Activated T-helper 9 cell treated with anti-CD3 and anti-CD28 coated beads, Interleukin-2, amount 50 U/mL, for 16 hours (primary cell): ENCODE results near the gene PDXDC1.
"Not testable (repeated sequence)": the region's sequence is repeated elsewhere in the genome, so short reads cannot be mapped to it uniquely, and the experiment has no call there.

ENCODE experiments used
- DNase-seq: peaks from one replicate; pipeline ENCODE4 v3.0.0-alpha.2; 2020; ENCODE audit warnings: low read depth

Gene PDXDC1

DNA sequence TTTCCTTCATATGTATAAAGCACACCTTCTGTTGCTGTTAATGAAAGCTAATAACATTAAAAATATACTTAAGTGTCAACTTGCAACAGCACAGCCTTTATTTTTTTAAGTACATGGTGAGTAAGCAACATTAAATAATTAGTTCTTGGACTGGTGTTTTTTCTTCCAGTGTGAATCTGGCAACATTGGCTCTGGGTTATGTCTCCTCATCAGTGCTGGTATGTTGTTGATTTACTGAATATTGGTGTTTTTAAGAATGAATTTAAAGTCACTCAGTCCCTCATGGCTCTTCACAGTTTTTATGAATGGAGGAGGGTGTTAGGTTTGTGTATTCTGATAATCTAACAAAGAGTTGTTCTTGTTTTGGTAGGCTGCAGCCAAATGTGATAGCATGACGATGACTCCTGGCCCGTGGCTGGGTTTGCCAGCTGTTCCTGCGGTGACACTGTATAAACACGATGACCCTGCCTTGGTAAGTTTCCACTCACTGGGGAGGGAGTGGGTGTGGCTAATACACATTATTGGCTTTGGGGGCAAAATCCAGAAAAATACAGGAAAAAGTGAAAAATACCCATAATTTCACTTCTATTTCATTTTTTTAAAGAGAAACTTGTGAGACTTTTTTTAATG, 42.2 kb downstream of the PDXDC1 start:
- not testable (repeated sequence) for DNase-seq

DNA sequence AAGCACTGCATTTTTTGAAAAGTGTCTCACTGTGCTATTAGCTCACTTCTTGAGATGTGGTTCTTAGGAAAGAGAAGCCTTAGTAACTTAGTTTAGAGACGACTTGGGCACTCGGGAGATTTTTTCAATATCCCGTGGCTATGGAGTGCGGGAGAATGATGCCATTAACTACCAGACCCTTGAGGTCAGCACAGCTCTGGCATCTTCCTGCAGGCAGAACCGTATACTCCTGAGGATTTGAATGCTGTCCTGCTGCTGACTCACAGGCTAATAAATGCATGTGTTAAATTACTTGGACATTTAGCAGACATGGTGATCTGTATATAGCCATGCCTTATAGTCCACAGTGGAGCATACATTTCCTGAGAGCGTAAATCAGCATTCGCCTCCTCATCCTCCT, 46.6 kb downstream of the PDXDC1 start:
- DNase-seq, result not testable (repeated sequence)

DNA sequence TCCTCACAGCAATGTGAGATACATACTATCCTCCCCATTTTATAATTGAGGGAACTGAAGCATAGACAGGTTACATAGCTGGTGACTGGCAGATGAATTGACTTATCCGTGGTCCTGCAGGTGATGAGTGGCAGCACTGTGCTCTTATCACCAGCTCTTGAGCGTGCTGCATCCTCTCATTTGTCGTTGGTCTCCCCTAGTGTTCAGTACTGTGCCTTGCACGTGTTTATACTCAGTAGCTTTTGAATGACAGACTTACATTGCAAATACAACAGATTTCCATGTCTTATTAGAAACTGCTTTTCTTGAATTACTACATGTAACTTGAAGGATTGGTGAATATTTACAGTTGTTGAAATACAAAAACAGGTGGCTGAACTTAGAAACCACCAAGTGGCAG, 47.4 kb downstream of the PDXDC1 start:
- peak; percentile 38 for DNase-seq

DNA sequence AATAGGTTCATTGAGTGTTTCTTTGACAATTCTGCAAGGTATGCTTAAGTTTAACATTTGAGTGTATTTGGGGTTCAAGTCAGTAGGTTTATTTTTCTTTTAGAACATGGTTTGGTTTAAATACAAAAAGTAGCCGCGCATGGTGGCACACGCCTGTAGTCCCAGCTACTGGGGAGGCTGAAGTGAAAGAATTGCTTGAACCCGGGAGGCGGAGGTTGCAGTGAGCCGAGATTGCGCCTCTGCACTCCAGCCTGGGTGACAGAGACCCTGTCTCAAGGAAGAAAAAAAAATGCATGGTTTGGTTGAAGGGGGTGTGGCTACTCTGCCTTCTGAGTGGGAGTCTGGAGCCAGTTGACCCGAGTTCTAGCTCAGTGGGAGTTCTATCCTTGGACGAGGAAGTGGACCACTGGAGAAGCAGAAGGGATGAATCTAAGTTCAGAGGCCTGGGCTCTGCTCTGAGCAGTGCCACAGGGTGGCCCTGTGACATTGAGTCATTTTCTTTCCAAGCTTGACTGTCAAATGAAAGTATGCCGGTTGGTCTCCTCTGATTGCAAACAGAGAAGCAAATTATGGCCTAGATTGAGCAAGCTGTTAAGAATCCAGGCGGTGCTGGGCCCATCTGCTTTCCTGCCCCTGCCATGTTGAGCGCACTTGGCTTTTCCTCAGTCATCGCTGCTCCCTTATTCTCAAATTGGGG, 48.7 kb downstream of the PDXDC1 start:
- DNase-seq, result not testable (repeated sequence)

DNA sequence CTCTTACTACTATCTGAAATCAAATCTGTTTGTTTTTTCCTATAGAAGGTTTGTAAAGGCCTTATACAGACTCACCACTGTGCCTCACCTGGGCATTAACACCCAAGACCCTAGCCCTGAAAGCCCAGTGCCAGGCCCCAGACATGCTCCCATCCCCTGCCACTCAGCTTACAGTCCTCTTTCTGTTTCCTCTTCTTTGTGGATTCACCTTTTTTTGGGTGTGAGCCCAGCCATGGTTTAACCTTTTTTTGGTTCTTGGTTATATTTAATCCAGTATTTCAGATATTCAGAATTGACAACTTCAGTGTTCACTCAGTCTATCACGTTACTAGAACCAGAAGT, 50.0 kb downstream of the PDXDC1 start:
- not testable (repeated sequence) for DNase-seq

DNA sequence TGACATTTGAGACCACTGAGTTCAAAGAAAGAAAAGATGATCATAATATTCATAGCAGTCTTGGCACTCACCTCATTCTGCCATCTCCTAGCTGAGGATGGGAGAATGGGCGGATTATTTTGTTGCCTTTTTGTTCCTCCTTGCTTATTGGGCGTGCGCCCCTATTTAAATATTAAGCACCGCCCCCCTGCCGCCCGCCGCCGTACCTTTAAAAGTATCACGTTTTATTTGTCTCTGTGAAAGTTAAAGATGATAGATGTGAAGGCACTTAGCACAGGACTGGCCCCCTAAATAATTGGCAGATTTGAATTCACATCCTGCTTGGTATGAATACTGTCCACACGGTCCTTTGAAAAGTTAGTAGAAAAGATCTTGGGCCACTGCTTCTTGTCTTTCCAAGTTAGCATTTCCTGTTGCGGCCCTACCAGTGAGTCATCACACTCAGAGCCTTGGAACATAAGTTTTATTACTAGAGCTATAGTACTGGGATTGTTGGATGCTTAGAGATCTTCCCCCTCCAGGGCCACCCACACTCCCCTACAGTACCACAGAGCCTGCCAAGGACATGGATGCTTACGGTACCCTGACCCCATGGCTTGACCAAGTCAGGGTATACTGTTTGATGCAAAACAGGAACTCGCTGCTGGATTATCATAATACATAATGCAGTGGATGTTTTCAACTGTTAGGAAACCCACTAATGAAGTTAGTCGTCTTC, 50.6 kb downstream of the PDXDC1 start:
- not testable (repeated sequence) for DNase-seq

DNA sequence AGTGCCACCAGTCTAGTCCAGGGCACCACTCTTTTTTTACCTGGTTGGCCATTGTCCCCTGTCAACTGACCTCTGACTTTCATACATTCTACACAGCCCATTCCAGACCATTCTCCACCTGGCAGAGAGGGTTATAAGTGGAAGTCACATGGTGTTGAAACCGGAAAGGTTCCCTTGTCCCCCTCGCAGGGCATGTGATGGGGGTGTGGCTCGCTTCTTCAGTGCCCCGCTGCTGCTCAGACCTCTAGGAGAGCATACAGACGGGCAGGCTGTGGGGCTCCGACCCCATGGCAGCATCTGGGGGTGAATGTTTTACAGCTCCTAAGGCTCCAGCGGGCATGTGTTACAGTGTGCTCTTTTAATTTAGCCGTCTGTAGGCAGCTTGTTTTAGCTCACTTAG, 52.2 kb downstream of the PDXDC1 start:
- DNase-seq, result not testable (repeated sequence)

DNA sequence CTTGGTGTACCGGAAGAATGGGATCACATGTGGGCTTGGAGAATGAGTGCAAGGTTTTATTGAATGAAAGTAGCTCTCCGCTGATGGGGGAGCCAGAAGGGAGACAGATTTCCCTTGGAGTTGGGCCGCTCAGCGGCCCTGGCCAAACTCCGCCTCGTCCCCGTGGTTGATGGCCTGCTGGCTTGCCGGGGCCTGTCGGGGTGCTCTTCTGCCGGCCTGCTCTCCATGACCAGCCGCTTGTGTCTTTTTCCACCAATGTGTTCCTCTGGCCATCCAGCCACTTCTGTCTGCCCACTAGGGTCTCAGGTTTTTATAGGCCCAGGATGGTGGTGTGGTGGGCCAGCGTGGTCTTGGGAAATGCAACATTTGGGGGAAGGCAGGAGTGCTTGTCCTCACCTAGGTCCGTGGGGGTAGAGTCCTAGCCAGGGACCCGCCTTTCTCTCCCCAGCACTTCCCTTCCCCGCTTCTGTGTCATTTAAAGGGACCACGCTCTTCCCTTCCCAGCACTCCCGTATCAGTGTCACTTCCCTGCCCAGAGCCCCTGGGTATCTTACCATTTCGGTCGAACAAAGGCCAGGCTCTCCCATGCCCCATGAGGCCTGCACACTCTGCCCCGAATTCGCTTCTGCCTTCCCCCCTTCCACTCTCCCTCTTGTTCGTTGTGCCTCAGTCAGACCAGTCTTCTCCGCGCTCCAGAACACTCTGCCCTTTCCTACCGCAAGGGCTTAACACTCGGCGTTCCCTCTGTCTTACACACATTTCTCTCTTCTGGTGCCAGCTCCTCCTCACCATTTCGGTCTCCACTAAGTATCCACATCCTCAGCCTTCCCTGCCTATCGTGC, 52.9 kb downstream of the PDXDC1 start:
- DNase-seq, result not testable (repeated sequence)

DNA sequence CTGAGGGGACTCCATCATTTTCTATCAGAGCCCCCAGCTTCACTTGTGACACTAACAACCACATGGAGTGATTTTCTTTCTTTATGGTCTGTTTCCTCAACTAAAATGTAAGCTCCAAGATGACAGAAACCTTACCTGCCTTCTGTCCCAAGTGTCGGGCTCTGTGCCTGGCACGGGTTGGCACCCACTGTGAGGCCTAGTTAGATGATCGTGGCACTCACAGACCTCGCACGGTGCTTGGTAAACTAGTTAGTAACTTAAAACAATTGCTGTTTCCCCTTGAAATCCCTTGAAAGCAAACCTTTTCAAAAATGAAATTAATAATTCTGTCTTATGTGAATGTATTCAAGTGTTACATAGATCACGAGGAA, 53.5 kb downstream of the PDXDC1 start:
- not testable (repeated sequence) for DNase-seq

DNA sequence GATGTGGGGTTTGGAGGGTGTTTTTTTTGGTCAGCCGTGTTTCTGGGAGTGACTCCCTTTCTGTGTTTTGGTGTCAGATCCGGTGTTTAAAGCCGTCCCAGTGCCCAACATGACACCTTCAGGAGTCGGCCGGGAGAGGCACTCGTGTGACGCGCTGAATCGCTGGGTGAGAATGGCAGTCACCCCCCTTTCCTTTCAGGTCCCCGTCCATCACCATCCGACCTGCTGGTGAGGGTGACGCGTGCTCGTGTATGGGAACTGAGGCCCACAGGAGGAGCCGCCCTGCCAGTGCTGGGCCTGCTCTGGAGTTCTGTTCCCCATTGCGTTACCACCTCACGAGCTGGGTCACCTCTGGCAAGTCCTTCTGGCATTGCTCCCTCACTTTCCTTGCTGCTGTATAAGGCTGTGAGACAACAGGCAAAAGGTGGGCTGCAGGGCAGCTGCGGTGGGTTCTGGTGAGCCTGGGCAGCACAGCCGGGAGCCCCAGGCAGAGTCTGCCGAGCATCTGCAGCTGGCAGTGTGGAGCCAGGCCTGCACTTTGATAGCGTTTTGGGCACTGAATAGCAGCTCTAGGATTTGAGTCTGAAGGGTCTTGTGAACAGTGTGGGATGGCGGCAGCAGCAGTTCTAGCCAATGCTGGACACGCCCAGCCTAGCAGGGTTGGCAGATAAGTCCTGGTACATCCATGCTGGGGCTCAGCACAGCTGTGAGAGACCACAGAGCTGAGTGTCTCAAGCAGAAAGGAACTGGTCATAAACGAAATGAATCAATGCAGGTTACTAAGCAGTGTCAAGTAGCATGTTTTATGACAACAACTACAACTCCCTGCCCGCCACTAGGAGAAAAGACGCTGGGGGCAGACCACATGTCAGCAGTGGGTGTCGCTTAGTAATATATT, 54.2 kb downstream of the PDXDC1 start:
- not testable (repeated sequence) for DNase-seq

DNA sequence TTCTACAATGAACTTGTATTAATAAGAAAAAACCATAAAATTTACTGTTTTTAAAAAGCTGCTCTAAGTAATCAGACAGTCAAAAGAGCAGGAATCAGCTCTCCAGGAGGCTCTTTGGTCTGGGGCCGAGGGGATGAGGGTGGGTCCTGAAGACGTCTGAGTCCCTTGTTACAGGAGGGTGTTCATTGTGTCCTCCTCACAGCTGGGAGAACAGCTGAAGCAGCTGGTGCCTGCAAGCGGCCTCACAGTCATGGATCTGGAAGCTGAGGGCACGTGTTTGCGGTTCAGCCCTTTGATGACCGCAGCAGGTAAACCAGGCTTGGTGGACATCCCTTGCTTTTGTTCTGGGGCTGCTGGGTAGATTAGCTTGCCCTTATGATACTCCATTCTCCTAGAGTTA, 54.9 kb downstream of the PDXDC1 start:
- DNase-seq, result not testable (repeated sequence)

DNA sequence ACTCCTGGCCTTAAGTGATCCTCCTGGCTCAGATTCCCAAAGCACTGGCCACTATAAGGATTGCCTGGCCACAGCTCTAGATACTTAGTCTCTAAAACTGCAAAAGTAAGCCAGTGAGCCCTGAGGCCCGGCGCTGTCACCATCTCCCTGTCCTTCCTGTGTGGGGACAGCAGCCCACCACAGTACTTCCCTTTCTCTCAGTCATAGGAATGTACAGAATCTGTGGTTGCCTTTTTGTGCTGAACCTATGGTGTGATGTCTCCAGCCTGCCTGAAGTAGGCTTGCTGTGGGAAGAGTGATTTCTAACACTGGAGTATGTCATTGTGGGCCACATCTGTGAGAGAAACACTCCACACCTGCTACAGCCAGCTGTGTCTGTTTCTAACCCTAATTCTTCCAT, 56.4 kb downstream of the PDXDC1 start:
- DNase-seq, result no peak

DNA sequence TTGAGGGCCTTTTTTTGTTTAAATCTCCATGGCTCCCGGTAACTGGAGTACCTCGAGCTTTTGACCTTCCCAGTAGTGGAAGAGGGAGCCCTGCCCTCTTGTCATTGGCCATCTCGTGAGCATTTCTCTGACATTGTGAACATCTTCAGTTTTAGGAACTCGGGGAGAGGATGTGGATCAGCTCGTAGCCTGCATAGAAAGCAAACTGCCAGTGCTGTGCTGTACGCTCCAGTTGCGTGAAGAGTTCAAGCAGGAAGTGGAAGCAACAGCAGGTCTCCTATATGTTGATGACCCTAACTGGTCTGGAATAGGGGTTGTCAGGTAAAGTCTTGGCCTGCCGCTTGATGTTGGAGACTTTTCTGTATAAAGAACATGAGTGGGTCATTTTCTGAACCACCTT, 56.8 kb downstream of the PDXDC1 start:
- DNase-seq, result no peak

DNA sequence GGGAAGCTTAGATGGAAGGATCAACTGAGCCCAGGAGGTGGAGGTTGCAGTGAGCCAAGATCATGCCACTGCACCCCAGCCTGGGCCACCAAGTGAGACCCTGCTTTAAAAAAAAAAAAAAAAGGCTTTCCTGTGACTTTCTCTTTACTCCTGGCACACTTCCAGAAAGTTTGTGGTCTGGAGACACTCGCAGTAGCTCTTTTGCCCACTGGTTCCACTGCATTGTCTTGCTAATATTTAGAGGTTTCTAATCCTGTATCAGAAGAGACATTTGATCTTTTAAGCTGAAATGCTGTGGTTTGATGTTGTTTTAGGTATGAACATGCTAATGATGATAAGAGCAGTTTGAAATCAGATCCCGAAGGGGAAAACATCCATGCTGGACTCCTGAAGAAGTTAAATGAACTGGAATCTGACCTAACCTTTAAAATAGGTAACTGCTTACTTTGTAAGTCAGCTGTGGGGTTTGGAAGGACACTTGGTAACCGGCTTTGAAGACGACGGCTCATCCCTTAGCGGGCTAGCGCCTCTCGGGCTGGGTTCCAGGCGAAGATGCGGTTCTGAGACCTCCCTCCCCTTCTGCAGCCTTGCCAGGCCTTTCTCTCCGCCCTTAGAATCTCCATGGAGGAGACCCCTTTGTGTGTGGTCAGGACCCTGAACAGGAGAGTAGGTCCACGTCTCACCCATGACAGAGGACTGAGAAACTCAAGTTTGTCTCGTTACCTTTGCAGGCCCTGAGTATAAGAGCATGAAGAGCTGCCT, 57.9 kb downstream of the PDXDC1 start:
- DNase-seq, result no peak

DNA sequence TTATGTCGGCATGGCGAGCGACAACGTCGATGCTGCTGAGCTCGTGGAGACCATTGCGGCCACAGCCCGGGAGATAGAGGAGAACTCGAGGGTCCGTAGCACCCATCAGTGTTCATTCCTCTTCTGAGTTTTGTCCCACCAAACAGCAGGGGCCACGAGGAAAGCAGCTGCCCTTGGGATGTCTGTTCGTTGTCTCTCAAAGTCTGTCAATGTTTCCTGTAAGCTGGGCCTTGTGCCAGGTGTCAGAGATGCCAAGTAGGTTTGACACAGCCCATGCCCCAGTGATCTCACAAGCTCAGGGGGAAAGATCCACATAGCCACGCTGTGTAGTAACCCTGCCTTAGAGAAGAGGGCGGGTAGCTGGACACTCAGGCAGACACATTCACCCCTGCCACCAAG, 58.5 kb downstream of the PDXDC1 start:
- DNase-seq, result no peak

DNA sequence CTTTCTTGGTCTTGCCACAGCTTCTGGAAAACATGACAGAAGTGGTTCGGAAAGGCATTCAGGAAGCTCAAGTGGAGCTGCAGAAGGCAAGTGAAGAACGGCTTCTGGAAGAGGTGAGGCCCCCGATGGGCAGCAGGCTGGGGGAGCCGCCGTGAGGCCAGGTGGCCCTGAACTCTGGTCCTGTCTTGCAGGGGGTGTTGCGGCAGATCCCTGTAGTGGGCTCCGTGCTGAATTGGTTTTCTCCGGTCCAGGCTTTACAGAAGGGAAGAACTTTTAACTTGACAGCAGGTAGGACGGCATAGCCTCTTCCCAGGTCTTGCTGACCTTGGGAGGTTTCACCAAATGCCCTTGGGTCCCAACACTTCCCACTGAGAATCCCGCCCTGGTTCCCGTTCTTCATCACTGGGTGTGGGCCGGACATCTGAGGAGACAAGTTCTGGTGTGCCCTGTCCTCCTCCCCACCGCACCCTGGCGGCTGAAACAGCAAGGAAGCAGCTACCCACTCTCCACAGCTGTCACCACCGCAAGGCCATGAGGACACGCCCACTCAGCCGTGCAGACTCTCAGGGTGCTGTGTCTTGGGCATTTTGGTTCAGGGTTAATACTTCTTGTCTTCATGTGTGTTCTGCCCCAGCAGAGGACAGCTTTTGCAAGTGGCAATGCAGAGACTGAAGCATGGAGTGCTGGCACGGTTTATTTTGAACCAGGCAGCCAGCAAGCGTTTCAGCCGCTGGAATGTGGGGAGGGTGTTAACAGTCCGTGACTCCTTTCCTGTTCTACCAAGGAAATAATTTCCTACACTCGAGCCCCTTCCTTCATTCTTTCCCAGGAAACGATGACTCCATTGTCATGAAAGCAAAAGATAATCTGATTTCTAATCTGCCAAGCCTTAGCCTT, 59.7 kb downstream of the PDXDC1 start:
- no peak for DNase-seq

DNA sequence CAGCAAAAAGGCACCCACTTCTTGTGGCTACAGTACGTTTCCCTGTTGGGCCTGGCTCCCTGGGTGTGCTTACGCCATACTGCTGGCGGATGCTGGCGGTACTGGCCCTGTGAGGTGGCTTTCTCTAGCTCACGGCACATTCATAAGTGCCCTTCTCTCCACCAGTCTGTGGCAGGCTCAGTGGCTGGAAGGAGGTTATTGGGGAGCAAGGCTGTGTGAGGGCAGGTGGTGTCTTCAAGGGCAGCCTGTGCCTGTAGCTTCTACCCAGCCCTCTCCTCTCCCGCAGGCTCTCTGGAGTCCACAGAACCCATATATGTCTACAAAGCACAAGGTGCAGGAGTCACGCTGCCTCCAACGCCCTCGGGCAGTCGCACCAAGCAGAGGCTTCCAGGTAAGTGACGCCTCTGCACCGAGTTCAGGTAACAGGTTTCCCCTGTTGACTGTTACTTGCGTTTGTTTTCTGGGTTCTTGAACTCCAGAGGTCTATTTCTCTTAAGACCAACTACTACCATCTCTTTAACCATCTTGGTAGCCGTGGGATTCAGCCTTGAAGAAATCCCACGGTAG, 60.4 kb downstream of the PDXDC1 start:
- DNase-seq, result no peak

DNA sequence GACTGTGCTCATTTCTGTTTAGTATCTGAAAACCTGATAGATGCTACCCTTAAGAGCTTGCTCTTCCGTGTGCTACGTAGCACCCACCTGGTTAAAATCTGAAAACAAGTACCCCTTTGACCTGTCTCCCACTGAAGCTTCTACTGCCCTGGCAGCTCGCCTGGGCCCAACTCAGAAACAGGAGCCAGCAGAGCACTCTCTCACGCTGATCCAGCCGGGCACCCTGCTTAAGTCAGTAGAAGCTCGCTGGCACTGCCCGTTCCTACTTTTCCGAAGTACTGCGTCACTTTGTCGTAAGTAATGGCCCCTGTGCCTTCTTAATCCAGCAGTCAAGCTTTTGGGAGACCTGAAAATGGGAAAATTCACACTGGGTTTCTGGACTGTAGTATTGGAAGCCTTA, 62.2 kb downstream of the PDXDC1 start:
- no peak for DNase-seq

DNA sequence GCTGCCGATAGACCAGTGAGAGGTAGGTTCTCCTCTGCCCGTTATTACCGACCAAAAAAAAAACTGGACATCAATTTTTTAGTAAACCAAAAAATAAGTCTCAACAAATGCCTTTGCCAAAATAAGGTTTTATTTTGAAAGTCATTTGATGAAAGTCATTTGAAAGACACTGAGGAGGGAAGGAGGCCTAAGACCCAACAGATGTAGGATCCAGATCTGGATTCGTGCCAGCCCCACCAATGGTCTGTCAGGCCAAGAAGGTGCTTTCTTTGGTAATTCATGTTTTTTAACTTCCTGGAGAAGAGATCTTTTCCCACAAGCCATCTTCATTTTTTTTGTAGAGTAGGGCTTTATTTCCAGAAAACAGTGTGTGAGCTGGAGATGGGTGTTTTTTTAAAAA, 62.9 kb downstream of the PDXDC1 start:
- DNase-seq, result no peak
